ENCODE data around the gene TBKBP1. TPM values are rescaled to one million over a fixed set of nuclear protein-coding genes. Genes with fewer than 3 reads are reported as not detected.

The TBKBP1 gene
- total RNA-seq, 1 experiment from 2014 or later = 33.2 TPM

DNA sequence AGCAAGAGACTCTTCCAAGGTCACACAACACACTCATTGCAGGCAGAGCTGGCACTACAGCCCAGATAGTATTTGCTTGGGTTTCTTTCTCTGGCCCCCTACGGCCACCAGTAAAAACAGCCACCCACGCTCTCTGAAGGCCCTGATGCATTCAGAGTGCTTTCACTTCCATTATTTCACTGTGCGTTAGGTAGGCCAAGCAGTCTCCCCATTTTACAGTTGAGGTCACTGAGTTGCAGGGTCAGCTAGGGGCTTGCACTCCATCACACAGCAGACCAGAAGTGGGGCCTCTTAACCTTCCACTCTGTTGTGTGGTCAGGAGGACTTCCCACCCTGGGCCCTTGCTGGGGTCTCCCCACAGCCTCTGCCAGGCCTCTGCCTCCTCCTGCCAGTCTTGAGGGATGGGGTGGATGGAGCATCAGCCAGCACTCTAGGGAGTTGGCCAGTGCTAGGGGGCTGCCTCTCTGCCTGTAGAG is 41.6 kb downstream of the TBKBP1 start:
- Histone ChIP-seq H3K27me3 (ENCODE audit: insufficient read depth, low read length) (peaks cover 26% of the 10 kb centered on the region), H3K9me3 (ENCODE audit: control insufficient read depth, low read depth, low read length) (no peaks in the 10 kb centered on the region), H4K8ac (replicated peaks; ENCODE audit: insufficient read length, low read depth, low read length) (no peak overlapping the region), H3K4me1 (ENCODE audit: insufficient read depth, low read length) (no peaks in the 10 kb centered on the region), H3K56ac (ENCODE audit: insufficient read length, low read depth, low read length) (no peak overlapping the region), H4K91ac (ENCODE audit: insufficient read length, low read depth, low read length) (no peak overlapping the region), H3K4me2 (ENCODE audit: insufficient read depth, insufficient read length, low read length) (no peak overlapping the region), H3K23me2 (ENCODE audit: insufficient read length, low read depth, low read length, poor library complexity, severe bottlenecking) (peaks cover 9% of the 10 kb centered on the region), H3K9ac (ENCODE audit: extremely low read depth, insufficient read length, low read length) (no peak overlapping the region), H2BK15ac (ENCODE audit: low read depth, low read length) (no peak overlapping the region), H2BK20ac (ENCODE audit: low read depth, low read length, poor library complexity, severe bottlenecking) (no peak overlapping the region), H4K20me1 (ENCODE audit: control insufficient read depth, insufficient read depth, insufficient read length) (no peaks in the 10 kb centered on the region), H3T11ph (ENCODE audit: low read length) (no peak overlapping the region), H2AFZ (ENCODE audit: low read length) (no peak overlapping the region), H3K27ac (ENCODE audit: insufficient read length, low read depth, low read length) (no peak overlapping the region), H3K79me2 (ENCODE audit: insufficient read depth, low read length) (no peaks in the 10 kb centered on the region), H3K23ac (ENCODE audit: insufficient read length, low read depth, low read length) (no peak overlapping the region), H3K14ac (ENCODE audit: insufficient read depth, low read length) (no peak overlapping the region), H2AK5ac (ENCODE audit: insufficient read length, low read length) (no peak overlapping the region), H3K4ac (ENCODE audit: low read depth, low read length) (no peak overlapping the region), H4K5ac (ENCODE audit: insufficient read length, low read depth, low read length) (no peak overlapping the region), H3K79me1 (ENCODE audit: insufficient read depth, low read depth, low read length, poor library complexity, severe bottlenecking) (no peaks in the 10 kb centered on the region), H2BK5ac (ENCODE audit: insufficient read length, low read length) (no peak overlapping the region), H2BK12ac (ENCODE audit: insufficient read length, low read depth, low read length) (no peak overlapping the region), H2BK120ac (ENCODE audit: low read depth, low read length, poor library complexity, severe bottlenecking) (no peak overlapping the region), H3K18ac (ENCODE audit: insufficient read length, low read depth, low read length) (no peak overlapping the region)
- no peak overlapping the region for H3K27ac Mint-ChIP-seq
- no peaks in the 10 kb centered on the region; a peak in 1 of 7 replicates for H3K36me3 Mint-ChIP-seq (ENCODE audit: insufficient read depth in 1 of 3, low read depth in 3 of 3)
- DNase-seq = peak; percentile 25
- H3K4me1 Mint-ChIP-seq = peaks cover 9 to 17% of the 10 kb centered on the region in 2 experiments
- H3K4me3 Mint-ChIP-seq = no peak overlapping the region
- peaks cover 0 to 2% of the 10 kb centered on the region in 2 experiments; a peak in 1 of 5 replicates for H3K9me3 Mint-ChIP-seq
- peaks cover 72% of the 10 kb centered on the region for H3K27me3 Mint-ChIP-seq (ENCODE audit: low read depth)
- WGBS (ENCODE audit: extremely low coverage, insufficient read length, low lambda C conversion rate) = no CpG with 5 or more reads among the region's 3 CpGs
- TF ChIP-seq, protein P1, sequence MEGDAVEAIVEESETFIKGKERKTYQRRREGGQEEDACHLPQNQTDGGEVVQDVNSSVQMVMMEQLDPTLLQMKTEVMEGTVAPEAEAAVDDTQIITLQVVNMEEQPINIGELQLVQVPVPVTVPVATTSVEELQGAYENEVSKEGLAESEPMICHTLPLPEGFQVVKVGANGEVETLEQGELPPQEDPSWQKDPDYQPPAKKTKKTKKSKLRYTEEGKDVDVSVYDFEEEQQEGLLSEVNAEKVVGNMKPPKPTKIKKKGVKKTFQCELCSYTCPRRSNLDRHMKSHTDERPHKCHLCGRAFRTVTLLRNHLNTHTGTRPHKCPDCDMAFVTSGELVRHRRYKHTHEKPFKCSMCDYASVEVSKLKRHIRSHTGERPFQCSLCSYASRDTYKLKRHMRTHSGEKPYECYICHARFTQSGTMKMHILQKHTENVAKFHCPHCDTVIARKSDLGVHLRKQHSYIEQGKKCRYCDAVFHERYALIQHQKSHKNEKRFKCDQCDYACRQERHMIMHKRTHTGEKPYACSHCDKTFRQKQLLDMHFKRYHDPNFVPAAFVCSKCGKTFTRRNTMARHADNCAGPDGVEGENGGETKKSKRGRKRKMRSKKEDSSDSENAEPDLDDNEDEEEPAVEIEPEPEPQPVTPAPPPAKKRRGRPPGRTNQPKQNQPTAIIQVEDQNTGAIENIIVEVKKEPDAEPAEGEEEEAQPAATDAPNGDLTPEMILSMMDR (conservative IDR thresholded peaks at IDR 0.05) = no peak

Measured in H9 (cell line).